CD4-positive, alpha-beta T cell (primary cell): Measurements from ENCODE around the gene PBX1. TPM values are rescaled to one million over a fixed set of nuclear protein-coding genes. Genes with fewer than 3 reads are reported as not detected.

Experiments used
- ATAC-seq: fragments of 200-7000 bp; cut with Tn5 transposase; one replicate; pipeline ENCODE4 v1.10.0; 2022; ENCODE audit warnings: mild to moderate bottlenecking; ENCODE audit not compliant: poor library complexity
- CTCF ChIA-PET: fragments of 350-600 bp; sonication (Branson Sonifier 250); formaldehyde crosslinking; loops from one replicate; lab custom pipeline; 2021; ENCODE audit warnings: antibody characterized with exemption, inconsistent platforms; lab: Charles Lee
- POLR2A ChIA-PET: fragments of 350-600 bp; sonication (Branson Sonifier 250); formaldehyde crosslinking; loops from one replicate; lab custom pipeline; 2021; ENCODE audit warnings: antibody characterized with exemption, inconsistent platforms; lab: Charles Lee
- DNase-seq, 14 experiments: peaks; one replicate each; pipeline ENCODE4 v3.0.0-alpha.2; 2013 to 2020; ENCODE audit warnings: mixed read lengths in 2 of 14
- H3K27ac ChIP-seq, 2 donors: one replicate each; pipeline versions ENCODE4 v1.5.1 to v1.7.0; 2013; ENCODE audit warnings: low read length in 2 of 2, low read depth in 1 of 2, mild to moderate bottlenecking in 1 of 2
- H3K27me3 ChIP-seq, 2 experiments: 1 replicate in 1 of 2; 2 replicates in 1 of 2; pipeline versions ENCODE4 v1.6.1 to v1.7.0; 2013; ENCODE audit warnings: low read length in 2 of 2, control low read depth in 1 of 2, mild to moderate bottlenecking in 1 of 2, moderate library complexity in 1 of 2; ENCODE audit not compliant: insufficient read depth in 2 of 2, control insufficient read depth in 1 of 2
- H3K36me3 ChIP-seq: one replicate; pipeline ENCODE4 v1.6.1; 2013; ENCODE audit warnings: low read length, control low read depth; ENCODE audit not compliant: insufficient read depth
- H3K4me1 ChIP-seq: one replicate; pipeline ENCODE4 v1.6.1; 2013; ENCODE audit warnings: low read length, control low read depth; ENCODE audit not compliant: insufficient read depth
- H3K4me3 ChIP-seq: one replicate; pipeline ENCODE4 v1.5.1; 2013; ENCODE audit warnings: mild to moderate bottlenecking, low read length, moderate library complexity
- H3K9me3 ChIP-seq, 2 experiments: 1 replicate in 1 of 2; 2 replicates in 1 of 2; pipeline versions ENCODE4 v1.6.1 to v1.7.0; 2013; ENCODE audit warnings: low read length in 2 of 2, mild to moderate bottlenecking in 2 of 2, control low read depth in 1 of 2, moderate library complexity in 1 of 2; ENCODE audit not compliant: control insufficient read depth in 1 of 2, insufficient read depth in 1 of 2
- H3K27ac Mint-ChIP-seq: one replicate; pipeline ENCODE4 v1.8.0; 2020; ENCODE audit warnings: mixed read lengths
- H3K27me3 Mint-ChIP-seq: one replicate; pipeline ENCODE4 v1.8.0; 2021; ENCODE audit warnings: mixed read lengths
- H3K36me3 Mint-ChIP-seq: one replicate; pipeline ENCODE4 v1.8.0; 2021; ENCODE audit warnings: low read depth, mixed read lengths
- H3K4me1 Mint-ChIP-seq: one replicate; pipeline ENCODE4 v1.8.0; 2021; ENCODE audit warnings: low read depth, mixed read lengths
- H3K4me3 Mint-ChIP-seq: one replicate; pipeline ENCODE4 v1.8.0; 2020; ENCODE audit warnings: mild to moderate bottlenecking, mixed read lengths
- H3K9me3 Mint-ChIP-seq: one replicate; pipeline ENCODE4 v1.8.0; 2020; ENCODE audit warnings: mixed read lengths
- CTCF ChIP-seq: fragments of 200-600 bp; IDR thresholded peaks from one replicate; pipeline ENCODE4 v1.8.0; 2022; ENCODE audit warnings: antibody characterized with exemption, mild to moderate bottlenecking
- intact Hi-C, 2 experiments: fragments of 100-400 bp; cut with DNase I in 1 of 2; cut with micrococcal nuclease in 1 of 2; formaldehyde crosslinking; loops; one replicate each; pipeline versions ENCODE4 v1.15.1 to v1.9.0; 2023 to 2025; cut with DNase I, micrococcal nuclease
- total RNA-seq, 174 experiments: library from RNA in 2 of 174; stranded (reverse) in 2 of 174; gene quantifications; one replicate each; pipeline ENCODE4 v1.2.3 and lab custom pipeline; 2021 to 2026

PBX1 gene
- total RNA-seq, 2 experiments from 2014 or later, result 0.64 to 0.96 TPM

- DNase-seq, result no peak
- Mint-ChIP-seq H3K27me3 (no peaks in the 10 kb centered on the region), H3K4me1 (no peaks in the 10 kb centered on the region), H3K9me3 (no peaks in the 10 kb centered on the region), H3K4me3 (no peak overlapping the region), H3K27ac (no peak overlapping the region), H3K36me3 (no peaks in the 10 kb centered on the region)
- no peak for TF ChIP-seq CTCF
- Histone ChIP-seq H3K4me3 (no peak overlapping the region), H3K4me1 (no peaks in the 10 kb centered on the region), H3K9me3 (peaks cover 0 to 5% of the 10 kb centered on the region in 2 experiments), H3K36me3 (no peaks in the 10 kb centered on the region), H3K27me3 (no peaks in the 10 kb centered on the region), H3K27ac (no peak overlapping the region)
- POLR2A ChIA-PET, result no interaction called here
- CTCF ChIA-PET, result no interaction called here
- intact Hi-C loops, result no loop called here
- no peak for ATAC-seq
Measured at GRCh38 chr1:164824542-164824941, 265.6 kb downstream of the PBX1 start.

DNA sequence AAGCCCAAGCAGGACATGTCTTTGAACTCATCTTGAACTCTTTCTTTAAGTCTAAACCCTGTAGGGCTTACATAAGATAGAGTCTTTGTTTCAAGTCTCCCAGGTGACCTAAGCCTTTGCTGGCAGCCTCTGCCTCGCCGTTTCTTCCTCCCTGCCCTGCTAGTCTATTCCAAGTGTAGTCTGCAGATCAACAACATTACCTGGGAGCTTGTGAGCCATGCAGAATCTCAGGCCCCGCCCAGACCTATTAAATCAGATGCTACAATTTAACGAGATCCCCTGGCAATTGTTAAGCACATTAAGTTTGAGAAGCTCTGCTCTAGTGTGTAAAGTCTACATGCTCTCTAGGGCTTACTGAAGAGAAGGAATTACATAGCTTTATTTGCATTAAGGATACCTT, 271.6 kb downstream of the PBX1 start:
- H3K27ac Mint-ChIP-seq, result no peak overlapping the region
- intact Hi-C loops, result no loop called here
- Histone ChIP-seq H3K4me1 (no peaks in the 10 kb centered on the region), H3K27ac (no peak overlapping the region), H3K4me3 (no peak overlapping the region), H3K9me3 (no peaks in the 10 kb centered on the region), H3K27me3 (no peaks in the 10 kb centered on the region), H3K36me3 (no peaks in the 10 kb centered on the region)
- ChIA-PET POLR2A (no interaction called here), CTCF (no interaction called here)
- no peaks in the 10 kb centered on the region for H3K4me1 Mint-ChIP-seq
- no peaks in the 10 kb centered on the region for H3K27me3 Mint-ChIP-seq
- TF ChIP-seq CTCF, result no peak
- H3K4me3 Mint-ChIP-seq, result no peak overlapping the region
- no peaks in the 10 kb centered on the region for H3K36me3 Mint-ChIP-seq
- DNase-seq (no peak), ATAC-seq (no peak)
- H3K9me3 Mint-ChIP-seq, result no peaks in the 10 kb centered on the region

DNA sequence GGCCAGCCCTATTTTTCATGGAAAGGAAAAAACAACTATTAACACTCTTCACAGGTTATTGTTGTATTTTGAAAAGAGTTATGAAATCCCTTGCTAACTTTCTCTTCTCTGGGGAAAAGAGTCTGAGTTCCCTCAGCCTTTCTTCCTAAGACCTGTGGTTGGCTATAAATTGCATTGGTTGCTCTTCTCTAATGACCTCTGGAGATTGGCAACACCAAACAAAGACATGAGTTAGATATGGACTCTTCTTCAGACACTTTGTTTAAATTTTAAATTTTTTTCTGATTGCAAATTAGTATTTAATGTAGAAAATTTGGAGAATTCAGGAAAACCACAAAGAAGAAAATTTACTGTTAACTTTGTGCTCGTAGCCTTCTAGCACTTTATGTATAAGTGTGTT, 275.7 kb downstream of the PBX1 start:
- H3K9me3 Mint-ChIP-seq, result no peaks in the 10 kb centered on the region
- no peak for ATAC-seq
- H3K27me3 ChIP-seq, result no peaks in the 10 kb centered on the region
- H3K4me1 Mint-ChIP-seq, result no peaks in the 10 kb centered on the region
- H3K4me3 Mint-ChIP-seq, result no peak overlapping the region
- no peak overlapping the region for H3K27ac ChIP-seq
- no peak overlapping the region for H3K27ac Mint-ChIP-seq
- no peaks in the 10 kb centered on the region for H3K9me3 ChIP-seq
- intact Hi-C loops, result no loop called here
- H3K4me1 ChIP-seq, result no peaks in the 10 kb centered on the region
- H3K27me3 Mint-ChIP-seq, result no peaks in the 10 kb centered on the region
- H3K36me3 Mint-ChIP-seq, result no peaks in the 10 kb centered on the region
- ChIA-PET CTCF (interaction anchor here (0.6 kb wide), 1 partner anchor 467 kb away, joined by 4 read pairs; no protein-coding TSS in a partner anchor), POLR2A (no interaction called here)
- no peaks in the 10 kb centered on the region for H3K36me3 ChIP-seq
- DNase-seq, result no peak
- H3K4me3 ChIP-seq, result no peak overlapping the region
- no peak for TF ChIP-seq CTCF
